ENCODE results near the gene TOX3. TPM values are rescaled to one million over a fixed set of nuclear protein-coding genes. Genes with fewer than 3 reads are reported as not detected.

Gene TOX3
- total RNA-seq, 2 experiments from 2014 or later = not detected

DNA sequence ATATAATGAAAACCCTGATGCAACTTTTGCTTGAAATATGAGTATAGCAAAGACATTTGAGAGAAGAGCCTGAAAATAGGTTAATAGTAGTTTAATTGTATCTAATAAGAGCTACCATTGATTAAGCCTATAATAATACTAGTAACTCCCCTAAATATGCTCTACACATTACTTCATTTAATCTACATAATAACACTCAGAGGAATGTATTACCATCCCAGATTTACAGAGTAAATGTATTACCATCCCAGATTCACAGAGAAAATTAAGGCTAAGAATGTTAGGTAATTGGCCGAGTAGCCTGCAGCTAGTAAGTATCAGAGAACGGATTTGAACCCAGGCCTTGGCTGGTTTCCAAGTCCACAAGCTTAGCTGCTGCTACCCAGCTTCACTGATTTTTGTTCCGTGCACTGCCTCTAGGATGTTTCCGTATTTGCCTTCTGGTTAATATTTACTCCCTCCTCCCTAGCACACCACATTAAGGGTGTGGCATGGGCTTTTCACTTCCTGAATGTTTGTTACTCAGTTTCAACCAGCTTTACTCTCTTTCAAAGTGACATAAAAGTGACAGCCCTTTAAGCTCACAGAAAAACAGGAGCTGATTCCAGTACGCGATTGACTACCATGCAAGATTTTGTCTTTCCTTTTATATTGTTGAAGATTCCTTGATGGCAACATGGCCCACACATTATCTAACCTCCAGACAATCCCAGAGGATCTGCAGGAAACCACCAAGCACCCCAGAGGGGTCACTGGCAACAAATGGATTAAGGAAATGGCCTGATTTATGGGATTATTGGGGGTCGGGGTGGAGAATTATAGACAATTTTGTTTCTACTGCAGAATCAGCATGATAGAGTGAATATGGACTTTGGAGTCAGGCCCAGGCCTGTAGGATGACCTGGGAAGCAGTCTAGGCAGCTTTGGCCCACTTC is 26.7 kb upstream of the TOX3 start:
- Mint-ChIP-seq H3K9me3 (ENCODE audit: insufficient read depth) (no peaks in the 10 kb centered on the region), H3K4me1 (ENCODE audit: low read depth) (no peaks in the 10 kb centered on the region), H3K36me3 (ENCODE audit: low read depth) (no peaks in the 10 kb centered on the region), H3K4me3 (no peak overlapping the region), H3K27me3 (ENCODE audit: low read depth) (no peaks in the 10 kb centered on the region), H3K27ac (no peak overlapping the region)
- DNase-seq (no peak), ATAC-seq (no peak)
- POLR2A ChIA-PET = no interaction called here
- CTCF ChIA-PET = no interaction called here

GRCh38 chr16:52572656-52573055 is 25.7 kb upstream of the TOX3 start:
- no peak overlapping the region for H3K27ac Mint-ChIP-seq
- ChIA-PET CTCF (no interaction called here), POLR2A (no interaction called here)
- H3K4me3 Mint-ChIP-seq = no peak overlapping the region
- no peaks in the 10 kb centered on the region for H3K36me3 Mint-ChIP-seq (ENCODE audit: low read depth)
- ATAC-seq (no peak), DNase-seq (no peak)
- no peaks in the 10 kb centered on the region for H3K9me3 Mint-ChIP-seq (ENCODE audit: insufficient read depth)
- no peaks in the 10 kb centered on the region for H3K27me3 Mint-ChIP-seq (ENCODE audit: low read depth)
- no peaks in the 10 kb centered on the region for H3K4me1 Mint-ChIP-seq (ENCODE audit: low read depth)

DNA sequence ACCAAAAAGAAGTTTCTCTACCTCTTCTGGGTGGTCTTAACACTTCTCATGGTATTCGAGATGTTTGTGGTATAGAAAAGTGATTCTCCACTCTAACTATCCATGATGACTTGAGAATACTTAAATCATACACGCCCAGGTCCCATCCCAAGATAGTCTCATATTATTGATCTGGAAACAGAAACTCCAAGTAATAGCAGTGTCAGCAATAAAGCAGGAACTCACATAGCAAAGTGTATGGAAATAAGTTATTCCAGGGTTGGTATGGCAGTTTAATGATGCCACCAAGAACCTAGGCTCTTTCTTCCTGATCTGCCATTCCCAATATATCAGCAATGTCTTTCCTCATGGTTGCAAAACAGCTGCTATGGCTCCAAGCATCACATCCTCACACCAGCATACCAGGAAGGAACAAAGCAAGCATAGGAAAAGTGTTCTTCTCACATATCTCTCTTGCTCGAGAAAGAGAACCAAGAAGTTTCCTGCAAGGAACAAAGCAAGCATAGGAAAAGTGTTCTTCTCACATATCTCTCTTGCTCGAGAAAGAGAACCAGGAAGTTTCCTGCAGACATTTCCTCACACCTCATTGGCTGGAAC is 23.6 kb upstream of the TOX3 start:
- Mint-ChIP-seq H3K27me3 (ENCODE audit: low read depth) (no peaks in the 10 kb centered on the region), H3K4me3 (no peak overlapping the region), H3K9me3 (ENCODE audit: insufficient read depth) (no peaks in the 10 kb centered on the region), H3K36me3 (ENCODE audit: low read depth) (no peaks in the 10 kb centered on the region), H3K4me1 (ENCODE audit: low read depth) (no peaks in the 10 kb centered on the region), H3K27ac (no peak overlapping the region)
- CTCF ChIA-PET = no interaction called here
- no peak for DNase-seq
- no peak for ATAC-seq
- POLR2A ChIA-PET = no interaction called here

DNA sequence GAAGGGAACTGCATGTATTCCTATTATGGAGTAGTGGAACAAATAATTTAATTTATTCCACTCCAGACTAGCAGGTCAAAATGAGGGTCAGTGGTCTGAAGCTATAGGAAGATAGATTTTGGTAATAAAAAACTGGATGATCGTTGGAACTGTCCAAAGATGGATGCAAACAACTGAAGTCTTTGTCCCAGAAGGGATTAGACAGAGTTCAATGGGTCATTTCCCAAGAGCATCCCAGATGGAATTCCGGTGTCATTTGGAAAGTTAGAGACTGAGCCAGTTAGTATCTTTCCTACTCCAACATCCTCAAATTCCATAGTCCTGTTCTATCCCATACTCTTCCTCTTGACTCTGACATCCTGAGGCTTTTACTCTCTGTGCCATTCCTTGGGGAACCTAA is 22.8 kb upstream of the TOX3 start:
- no peak overlapping the region for H3K27ac Mint-ChIP-seq
- no peaks in the 10 kb centered on the region for H3K9me3 Mint-ChIP-seq (ENCODE audit: insufficient read depth)
- CTCF ChIA-PET = no interaction called here
- H3K4me1 Mint-ChIP-seq (ENCODE audit: low read depth) = no peaks in the 10 kb centered on the region
- no peak for DNase-seq
- no peak overlapping the region for H3K4me3 Mint-ChIP-seq
- POLR2A ChIA-PET = no interaction called here
- H3K36me3 Mint-ChIP-seq (ENCODE audit: low read depth) = no peaks in the 10 kb centered on the region
- no peak for ATAC-seq
- no peaks in the 10 kb centered on the region for H3K27me3 Mint-ChIP-seq (ENCODE audit: low read depth)

DNA sequence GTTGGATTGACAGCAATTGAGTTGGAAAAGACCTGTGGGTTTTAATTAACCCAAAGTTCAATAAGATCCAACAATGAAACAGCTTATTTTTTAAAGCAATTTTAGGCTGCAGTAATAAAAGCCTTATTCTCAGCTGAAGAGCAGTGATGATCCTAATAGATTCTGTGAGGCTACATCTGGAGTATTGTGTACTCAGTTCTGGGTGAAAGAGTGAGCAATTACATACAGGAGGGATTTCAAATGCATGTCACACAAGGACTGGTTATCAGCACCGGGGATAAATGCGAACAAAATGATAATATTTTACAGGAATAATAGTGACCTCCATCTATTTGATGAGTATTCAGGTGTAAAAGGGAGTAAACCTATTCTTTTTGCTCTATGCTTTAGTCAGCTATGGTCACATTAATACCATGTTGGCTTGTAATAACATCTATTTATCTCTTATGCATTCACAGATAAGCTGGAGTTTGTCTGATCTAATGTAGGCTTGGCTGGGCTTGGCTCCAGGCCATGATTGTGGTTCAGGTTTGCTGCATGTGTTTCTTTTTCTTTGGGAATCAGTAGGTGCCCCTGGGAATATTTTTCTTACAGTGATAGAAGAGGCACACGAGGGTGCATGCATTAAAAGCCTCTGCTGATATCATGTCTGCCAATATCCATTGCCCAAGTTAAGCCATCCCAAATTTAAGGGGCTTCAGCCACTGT is 22.2 kb upstream of the TOX3 start:
- H3K36me3 Mint-ChIP-seq (ENCODE audit: low read depth) = no peaks in the 10 kb centered on the region
- CTCF ChIA-PET = no interaction called here
- H3K27me3 Mint-ChIP-seq (ENCODE audit: low read depth) = no peaks in the 10 kb centered on the region

GRCh38 chr16:52568495-52568894 is 21.6 kb upstream of the TOX3 start:
- Mint-ChIP-seq H3K36me3 (ENCODE audit: low read depth) (no peaks in the 10 kb centered on the region), H3K27ac (no peak overlapping the region), H3K9me3 (ENCODE audit: insufficient read depth) (no peaks in the 10 kb centered on the region), H3K27me3 (ENCODE audit: low read depth) (no peaks in the 10 kb centered on the region), H3K4me3 (no peak overlapping the region), H3K4me1 (ENCODE audit: low read depth) (no peaks in the 10 kb centered on the region)
- DNase-seq (no peak), ATAC-seq (no peak)
- CTCF ChIA-PET = no interaction called here
- POLR2A ChIA-PET = no interaction called here

More for the DNA sequence above, 22.2 kb upstream of the TOX3 start:
- no peak for ATAC-seq
- Mint-ChIP-seq H3K4me1 (ENCODE audit: low read depth) (no peaks in the 10 kb centered on the region), H3K4me3 (no peak overlapping the region), H3K27ac (no peak overlapping the region), H3K9me3 (ENCODE audit: insufficient read depth) (no peaks in the 10 kb centered on the region)
- no peak for DNase-seq
- POLR2A ChIA-PET = no interaction called here

- Mint-ChIP-seq H3K27me3 (ENCODE audit: low read depth) (no peaks in the 10 kb centered on the region), H3K4me1 (ENCODE audit: low read depth) (no peaks in the 10 kb centered on the region), H3K4me3 (no peak overlapping the region), H3K36me3 (ENCODE audit: low read depth) (no peaks in the 10 kb centered on the region), H3K9me3 (ENCODE audit: insufficient read depth) (no peaks in the 10 kb centered on the region), H3K27ac (no peak overlapping the region)
- ChIA-PET CTCF (no interaction called here), POLR2A (interaction anchor here (0.6 kb wide), 1 partner anchor 90 kb away, joined by 3 read pairs; no protein-coding TSS in a partner anchor)
- ATAC-seq (no peak), DNase-seq (no peak)
Observed at GRCh38 chr16:52567193-52567592, 20.2 kb upstream of the TOX3 start.

DNA sequence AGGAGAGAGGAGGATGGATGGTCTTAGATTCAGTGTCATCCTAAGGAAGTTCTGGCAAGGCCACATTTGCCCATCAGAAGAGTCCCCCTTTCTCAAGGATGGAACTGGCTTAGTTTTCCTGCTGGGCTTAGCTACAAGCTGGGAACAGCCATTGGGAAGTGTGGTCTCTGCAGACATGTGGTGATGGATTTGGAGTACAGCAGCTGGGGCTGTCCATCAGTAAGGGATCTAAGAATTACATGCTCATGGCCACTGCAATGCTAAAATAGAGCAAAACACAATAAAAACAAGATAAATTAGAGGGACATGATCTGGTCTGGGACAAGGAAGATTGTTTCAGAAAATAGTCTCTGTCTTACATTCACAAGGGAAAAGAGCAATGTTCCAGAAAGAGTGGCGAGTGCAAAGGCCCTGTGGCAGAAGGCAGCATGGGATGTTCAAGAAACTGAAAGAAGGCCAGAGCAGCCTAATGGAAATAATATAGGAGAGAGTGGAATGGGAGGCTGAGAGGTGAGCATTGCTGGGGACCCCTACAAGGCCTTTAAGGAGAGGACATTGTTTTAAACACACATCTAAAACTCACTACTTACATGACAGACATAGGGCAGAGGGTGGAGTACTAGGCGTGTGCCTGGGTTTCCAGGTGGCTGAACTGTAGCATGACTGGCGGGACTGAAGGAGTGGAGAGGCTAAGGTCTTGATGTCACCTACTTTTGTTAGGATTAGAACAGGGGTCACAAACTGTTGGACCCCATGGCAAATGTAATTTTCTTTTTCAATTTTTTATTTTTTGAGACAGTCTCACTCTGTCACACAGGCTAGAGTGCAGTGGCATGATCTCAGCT is 17.0 kb upstream of the TOX3 start:
- ChIA-PET POLR2A (no interaction called here), CTCF (no interaction called here)
- no peaks in the 10 kb centered on the region for H3K9me3 Mint-ChIP-seq (ENCODE audit: insufficient read depth)
- no peak for DNase-seq
- no peak overlapping the region for H3K27ac Mint-ChIP-seq
- no peaks in the 10 kb centered on the region for H3K36me3 Mint-ChIP-seq (ENCODE audit: low read depth)
- no peak for ATAC-seq
- H3K4me3 Mint-ChIP-seq = no peak overlapping the region
- H3K4me1 Mint-ChIP-seq (ENCODE audit: low read depth) = no peaks in the 10 kb centered on the region
- H3K27me3 Mint-ChIP-seq (ENCODE audit: low read depth) = no peaks in the 10 kb centered on the region

DNA sequence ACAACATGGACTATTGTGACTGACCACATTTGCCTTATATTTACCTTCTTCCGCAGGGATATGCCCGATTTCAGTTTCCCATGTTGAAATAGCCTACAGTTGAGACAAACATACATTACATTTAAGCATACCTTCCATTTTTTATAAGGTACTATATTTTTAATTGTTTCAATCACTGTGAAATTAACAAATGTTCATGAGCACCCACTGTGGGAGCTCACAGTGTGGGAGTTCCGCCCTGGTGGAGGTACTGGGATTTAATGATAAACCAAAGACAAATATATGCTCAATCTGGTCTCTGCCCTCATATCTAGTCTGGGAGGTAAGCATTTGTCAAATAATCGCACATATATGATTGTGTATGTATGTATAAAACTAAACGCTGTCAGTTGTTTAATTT is 15.8 kb upstream of the TOX3 start:
- no peaks in the 10 kb centered on the region for H3K4me1 Mint-ChIP-seq (ENCODE audit: low read depth)
- DNase-seq = no peak
- H3K36me3 Mint-ChIP-seq (ENCODE audit: low read depth) = no peaks in the 10 kb centered on the region
- H3K4me3 Mint-ChIP-seq = no peak overlapping the region
- no peak overlapping the region for H3K27ac Mint-ChIP-seq
- ATAC-seq = no peak
- H3K27me3 Mint-ChIP-seq (ENCODE audit: low read depth) = no peaks in the 10 kb centered on the region
- H3K9me3 Mint-ChIP-seq (ENCODE audit: insufficient read depth) = no peaks in the 10 kb centered on the region
- POLR2A ChIA-PET = no interaction called here
- CTCF ChIA-PET = interaction anchor here (0.6 kb wide), 1 partner anchor 268 kb away, joined by 3 read pairs; no protein-coding TSS in a partner anchor

DNA sequence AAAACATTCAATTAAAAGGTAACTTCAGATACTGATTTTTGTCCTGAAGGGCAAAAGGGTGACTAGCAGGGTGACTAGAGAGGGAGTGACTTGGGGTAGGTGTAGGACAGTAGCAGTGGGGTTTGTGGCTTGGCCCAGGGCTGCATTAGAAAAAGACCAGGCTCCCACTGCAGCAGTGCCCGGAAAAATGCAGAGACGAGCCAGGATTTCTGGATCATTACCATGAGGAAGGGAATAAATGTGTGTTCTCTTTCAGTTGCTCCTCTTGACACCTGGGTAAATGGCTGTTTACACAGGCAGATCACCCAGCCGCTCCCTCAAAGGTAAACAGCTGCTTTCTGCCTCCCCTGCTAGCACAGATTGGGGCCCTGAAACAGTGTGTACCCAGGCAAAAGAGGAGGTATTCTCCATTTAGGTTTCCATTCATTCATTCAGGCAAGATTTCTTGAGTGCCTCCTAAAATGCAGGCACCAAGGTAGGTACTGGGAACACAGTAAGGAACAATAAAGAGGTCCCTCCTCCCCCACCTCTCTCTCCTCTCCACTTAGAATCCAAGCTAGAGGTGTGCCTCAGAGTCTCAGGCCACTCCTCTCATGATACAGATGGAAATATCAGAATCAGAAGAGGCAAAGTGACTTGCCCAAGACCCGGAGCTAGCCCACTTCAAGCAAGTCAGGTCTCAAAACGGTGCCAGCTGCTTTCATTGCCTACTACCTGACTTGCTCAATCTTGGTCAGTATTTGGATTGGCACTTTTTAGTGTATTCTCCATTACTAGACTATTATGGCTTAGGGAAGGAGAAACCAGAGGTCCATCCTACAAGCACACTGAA is 15.2 kb upstream of the TOX3 start:
- DNase-seq (no peak), ATAC-seq (no peak)
- no peaks in the 10 kb centered on the region for H3K4me1 Mint-ChIP-seq (ENCODE audit: low read depth)
- H3K36me3 Mint-ChIP-seq (ENCODE audit: low read depth) = no peaks in the 10 kb centered on the region
- no peak overlapping the region for H3K4me3 Mint-ChIP-seq
- H3K27ac Mint-ChIP-seq = no peak overlapping the region
- H3K9me3 Mint-ChIP-seq (ENCODE audit: insufficient read depth) = no peaks in the 10 kb centered on the region
- ChIA-PET POLR2A (no interaction called here), CTCF (no interaction called here)
- H3K27me3 Mint-ChIP-seq (ENCODE audit: low read depth) = no peaks in the 10 kb centered on the region

- no peak overlapping the region for H3K27ac Mint-ChIP-seq
Observed at GRCh38 chr16:52558448-52558847, 11.5 kb upstream of the TOX3 start.

More at GRCh38 chr16:52558448-52558847, 11.5 kb upstream of the TOX3 start:
- Mint-ChIP-seq H3K4me1 (ENCODE audit: low read depth) (no peaks in the 10 kb centered on the region), H3K4me3 (no peak overlapping the region), H3K36me3 (ENCODE audit: low read depth) (no peaks in the 10 kb centered on the region), H3K9me3 (ENCODE audit: insufficient read depth) (no peaks in the 10 kb centered on the region), H3K27me3 (ENCODE audit: low read depth) (no peaks in the 10 kb centered on the region)
- POLR2A ChIA-PET = no interaction called here
- CTCF ChIA-PET = no interaction called here
- DNase-seq = no peak
- ATAC-seq = no peak

Data from activated CD8-positive, alpha-beta T cell treated with anti-CD3 and anti-CD28 coated beads, Interleukin-2, amount 10 ng/mL, durations not matched to agents 7 days and 5 days (primary cell).